HG03064 (cell line): ENCODE measurements around the gene FMNL1.

Experiments
- ATAC-seq: cut with Tn5 transposase; IDR thresholded peaks from one replicate; pipeline ENCODE4 v1.9.1; 2021; ENCODE audit warnings: low read depth; ENCODE audit not compliant: unreplicated experiment

The FMNL1 gene

GRCh38 chr17:45296833-45297124, 75.1 kb downstream of the FMNL1 start:
- no peak for ATAC-seq
